Kidney capillary endothelial cell (primary cell): ENCODE data around the gene LAG3.

ENCODE experiments used
- DNase-seq: peaks from one replicate; pipeline ENCODE4 v3.0.0-alpha.2; 2018; ENCODE audit warnings: low spot score

Gene LAG3

DNA sequence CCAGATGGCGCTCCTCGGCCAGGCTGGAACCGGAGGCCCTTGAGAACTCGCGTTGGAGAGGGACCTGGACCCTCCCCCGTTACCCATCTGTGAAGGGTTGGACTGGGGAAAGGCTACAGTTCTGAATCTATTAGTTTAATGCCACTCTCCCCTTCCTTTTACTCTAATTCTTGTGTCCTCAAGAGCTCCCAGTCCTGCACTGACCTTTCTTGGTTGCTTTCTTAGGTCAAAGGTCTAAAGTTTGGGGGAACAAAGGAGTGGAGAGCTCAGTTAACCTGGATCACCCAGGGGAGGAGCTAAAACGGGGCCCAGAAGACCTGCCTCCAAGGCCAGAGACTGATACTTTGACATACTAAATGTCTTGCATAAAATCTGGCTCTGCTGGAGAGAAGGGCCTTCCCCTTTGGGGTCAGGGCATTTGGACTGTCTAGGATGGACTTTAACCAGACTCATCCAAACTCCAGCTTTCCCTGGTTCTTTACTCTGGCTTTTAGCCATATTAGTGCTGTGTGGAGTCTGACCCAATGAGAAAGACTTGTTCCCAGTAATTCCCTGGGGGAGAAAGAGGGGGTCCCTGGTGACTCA is 18.5 kb upstream of the LAG3 start:
- no peak for DNase-seq

DNA sequence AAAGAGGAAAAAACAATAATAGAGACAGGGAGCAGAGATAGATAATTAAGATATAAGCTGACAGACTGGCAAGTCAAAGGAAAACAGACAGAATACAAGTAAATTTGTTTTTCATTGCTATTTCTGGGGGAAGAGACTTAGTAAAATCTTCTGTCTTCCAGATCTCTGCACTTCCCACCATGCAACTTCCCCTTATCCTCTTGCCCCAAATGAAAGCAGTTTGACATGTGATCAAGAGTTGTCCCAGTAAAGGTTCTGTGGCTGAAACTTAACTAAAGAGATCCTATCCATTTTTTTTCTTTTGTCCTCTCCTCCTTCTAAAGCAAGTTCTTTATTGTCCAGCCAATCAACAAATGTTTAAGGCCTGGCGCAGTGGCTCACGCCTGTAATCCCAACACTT is 17.9 kb upstream of the LAG3 start:
- no peak for DNase-seq

DNA sequence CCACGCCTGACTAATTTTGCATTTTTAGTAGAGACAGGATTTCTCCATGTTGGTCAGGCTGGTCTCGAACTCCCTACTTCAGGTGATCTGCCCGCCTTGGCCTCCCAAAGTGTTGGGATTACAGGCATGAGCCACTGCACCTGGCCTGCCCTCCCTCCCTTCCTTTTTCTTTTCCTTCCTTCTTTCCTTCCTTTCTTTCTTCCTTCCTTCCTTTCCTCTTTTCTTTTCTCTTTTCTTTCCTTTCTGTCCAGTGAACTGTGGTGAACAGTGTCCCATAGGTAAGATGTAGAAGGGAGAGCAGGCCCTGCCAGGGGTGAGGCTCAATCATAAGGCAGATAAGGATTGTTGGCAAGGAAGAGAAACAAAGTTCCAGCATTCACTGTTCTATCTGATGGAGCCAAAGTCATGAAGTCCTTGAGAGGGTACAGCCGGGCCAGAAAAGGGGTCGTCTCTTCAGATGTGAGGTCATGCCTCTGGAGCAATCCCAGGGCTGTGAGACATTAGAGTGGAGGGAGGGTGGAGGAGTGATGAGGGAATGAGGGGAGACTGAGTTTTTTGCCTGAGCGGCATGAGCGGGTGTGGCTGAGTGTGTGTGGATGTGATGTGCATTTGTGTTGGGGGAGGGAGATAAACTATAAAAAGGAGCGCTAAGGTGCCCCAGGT is 15.2 kb upstream of the LAG3 start:
- no peak for DNase-seq

DNA sequence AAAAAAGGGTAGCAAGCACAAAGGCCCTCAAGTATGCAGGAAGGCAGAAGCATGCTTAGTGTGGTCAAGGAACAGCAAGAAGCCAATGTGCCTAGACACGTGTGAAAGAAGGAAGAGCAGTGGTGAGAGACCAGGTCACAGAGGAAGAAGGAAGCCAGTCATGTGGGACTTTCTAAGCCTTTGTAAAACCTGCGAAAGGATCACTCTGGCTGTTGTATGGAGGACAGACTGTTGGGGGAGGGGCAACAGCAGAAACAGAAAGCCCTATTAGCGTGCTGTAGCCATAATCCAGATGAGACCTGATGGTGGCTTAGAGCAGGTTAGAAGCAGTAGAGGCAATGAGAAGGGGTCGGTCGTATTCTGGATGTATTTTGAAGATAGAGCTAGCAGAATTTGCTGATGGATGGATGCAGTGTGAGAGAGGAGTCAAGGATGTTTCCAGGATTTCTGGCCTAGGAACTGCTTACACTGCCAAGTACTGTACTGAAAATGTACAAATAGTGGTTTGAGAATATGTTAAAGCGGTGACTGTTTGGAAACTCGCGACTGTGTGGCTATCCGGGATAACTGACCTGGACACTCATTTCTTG is 13.7 kb upstream of the LAG3 start:
- DNase-seq, result no peak

DNA sequence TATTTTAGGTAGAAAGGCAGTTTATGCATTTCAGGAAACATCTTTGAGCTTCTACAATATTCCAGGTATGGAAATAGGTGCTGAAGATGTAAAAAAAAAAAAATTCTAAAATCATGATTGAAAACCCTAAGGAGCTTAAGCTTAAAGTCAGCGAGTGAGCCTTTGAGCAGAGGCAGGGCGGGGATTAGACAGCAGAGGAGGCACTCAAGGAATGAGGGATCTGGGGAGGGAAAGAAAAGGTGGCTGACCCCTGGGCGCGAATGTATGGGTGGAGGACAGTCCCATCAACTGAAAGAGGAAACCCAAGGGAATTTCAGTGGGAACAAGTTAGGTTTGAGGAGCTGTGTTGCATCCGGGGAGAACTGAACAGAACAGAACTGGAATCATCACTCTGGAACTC is 12.6 kb upstream of the LAG3 start:
- DNase-seq, result no peak

DNA sequence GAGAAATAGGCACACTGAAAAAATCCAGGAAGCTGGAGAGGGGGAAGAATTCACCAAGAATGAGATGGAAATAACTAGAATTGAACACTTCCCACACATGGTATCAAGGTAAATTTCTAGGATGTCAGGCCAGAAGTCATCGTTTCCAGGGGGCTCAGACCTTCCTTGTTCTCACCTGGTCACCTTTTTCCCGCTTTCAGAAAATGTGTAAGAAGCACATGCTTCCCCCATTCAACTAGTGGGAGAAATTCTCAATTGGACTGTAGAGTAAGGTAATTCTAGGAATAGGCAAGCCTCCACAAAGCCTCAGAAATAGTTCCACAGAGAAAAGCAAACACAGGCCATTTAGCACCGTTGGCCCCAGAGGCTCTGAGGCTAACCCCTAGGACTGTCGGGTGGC is 8.9 kb upstream of the LAG3 start:
- no peak for DNase-seq

DNA sequence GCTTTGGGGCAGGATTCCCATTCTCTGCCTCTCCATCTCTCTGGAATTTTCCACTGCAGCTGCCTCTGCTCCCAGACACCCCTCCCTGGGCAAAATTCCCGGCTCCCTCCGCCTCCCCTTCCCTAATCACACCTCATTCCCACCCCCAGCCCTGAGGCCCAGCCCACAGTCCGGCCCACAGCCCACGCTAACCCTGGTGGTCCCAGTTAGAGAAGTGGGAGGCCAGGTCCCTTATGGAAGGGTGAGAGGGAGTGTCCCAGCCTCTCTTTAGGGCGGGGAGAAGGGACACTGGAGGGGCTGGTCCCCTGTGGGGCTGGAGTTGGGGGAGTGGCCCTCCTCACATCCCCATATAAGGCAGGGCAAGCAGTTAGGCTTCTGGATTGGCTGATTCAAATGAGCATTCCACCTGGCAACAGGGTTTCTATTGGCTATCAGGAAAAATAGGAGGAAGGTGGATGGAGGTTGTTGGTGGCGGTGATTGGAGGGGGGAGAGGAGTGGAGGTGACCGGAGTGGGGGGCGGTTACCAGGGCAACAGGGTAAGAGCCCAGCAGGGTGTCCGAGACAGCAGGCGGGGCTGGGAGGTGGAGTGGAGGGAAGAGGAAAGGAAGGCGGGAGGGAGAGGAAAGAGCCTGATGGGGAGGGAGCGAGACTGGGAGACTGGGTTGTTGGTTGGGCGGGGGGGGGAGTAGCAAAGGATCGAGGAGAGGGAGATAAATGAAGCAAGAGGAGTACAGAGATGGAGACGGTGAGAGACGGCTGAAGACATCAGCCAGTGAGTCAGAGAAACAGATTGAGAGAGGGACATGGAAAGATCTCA is 8.1 kb upstream of the LAG3 start:
- peak; percentile 82 for DNase-seq

DNA sequence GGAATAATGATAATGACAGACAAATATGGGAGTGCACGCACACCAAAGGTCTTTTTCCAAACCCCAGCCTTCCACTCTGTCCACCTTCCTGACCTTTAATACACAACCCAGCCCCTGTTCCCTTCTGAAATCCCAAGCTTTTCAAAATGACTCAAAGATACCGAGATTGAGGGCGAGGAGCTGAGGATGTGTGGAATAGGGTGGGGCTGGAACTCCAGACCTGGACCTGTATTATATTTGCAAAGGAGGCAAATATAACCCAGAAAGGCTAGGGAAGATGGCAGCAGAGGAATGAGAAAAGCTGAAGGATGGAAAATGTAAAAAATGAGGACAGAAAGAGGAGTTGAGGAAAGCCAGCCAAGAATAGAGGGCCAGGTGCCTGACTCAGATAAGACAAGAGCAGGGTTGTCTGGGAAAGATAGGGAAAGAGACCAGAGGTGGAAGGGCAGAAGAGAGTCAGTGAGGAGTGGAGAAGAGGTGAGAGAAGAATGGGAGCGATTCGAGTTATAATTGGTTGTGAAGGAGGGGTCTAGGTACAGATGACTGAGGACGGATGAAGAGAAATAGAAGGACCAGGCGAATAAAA is 7.2 kb upstream of the LAG3 start:
- DNase-seq, result no peak

DNA sequence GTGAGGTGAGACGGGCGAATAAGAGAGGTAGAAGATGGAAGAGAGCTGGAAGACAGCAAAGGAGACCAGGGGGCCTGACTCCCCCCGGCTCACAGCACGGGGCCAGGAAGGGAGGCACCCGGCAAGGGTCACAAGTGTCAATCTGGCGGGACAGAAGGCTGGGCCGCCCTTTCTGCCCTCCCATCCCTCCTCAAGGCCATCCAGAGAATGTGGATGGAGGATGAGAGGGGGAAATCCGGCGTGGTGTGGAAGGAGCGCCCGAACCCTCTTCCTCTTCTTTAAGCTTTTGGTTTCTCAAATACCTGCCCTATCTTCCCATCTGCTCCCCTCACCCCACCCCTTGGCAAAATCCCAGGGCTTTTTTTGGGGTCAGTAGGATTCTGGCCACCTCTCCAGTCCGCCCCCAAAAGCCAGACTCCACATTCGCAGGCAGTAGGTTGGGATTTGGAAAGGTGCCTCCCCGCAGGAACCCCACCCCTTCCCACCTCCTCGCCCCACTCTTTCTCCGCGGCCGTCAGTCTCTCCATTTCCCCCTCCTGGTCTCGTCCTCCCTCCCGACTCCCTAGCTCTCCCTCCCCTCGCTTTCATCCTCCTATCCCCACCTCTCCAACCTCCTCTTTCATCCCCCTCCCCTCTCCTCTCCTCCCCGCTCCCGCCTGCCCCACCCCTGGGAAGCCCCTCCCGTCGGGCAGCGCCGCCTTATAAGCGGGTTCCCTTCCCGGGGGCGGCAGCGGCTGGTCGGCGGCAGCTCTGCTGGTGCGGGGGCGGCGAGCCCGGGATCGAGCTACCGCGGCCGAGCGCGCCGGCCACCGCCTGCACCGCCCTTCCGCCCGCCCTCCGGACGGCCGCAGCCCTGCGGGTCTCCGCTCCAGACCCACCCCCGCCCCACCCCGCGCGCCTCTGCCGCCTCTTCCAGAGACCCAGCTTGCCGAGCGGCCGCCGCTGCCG is 6.4 kb upstream of the LAG3 start, which contains the start of gene PTMS:
PTMS (plus strand) TSS at position 730 of the 948 bp plus-strand sequence. CDS start 343 bp downstream, outside the sequence.
- no peak for DNase-seq

DNA sequence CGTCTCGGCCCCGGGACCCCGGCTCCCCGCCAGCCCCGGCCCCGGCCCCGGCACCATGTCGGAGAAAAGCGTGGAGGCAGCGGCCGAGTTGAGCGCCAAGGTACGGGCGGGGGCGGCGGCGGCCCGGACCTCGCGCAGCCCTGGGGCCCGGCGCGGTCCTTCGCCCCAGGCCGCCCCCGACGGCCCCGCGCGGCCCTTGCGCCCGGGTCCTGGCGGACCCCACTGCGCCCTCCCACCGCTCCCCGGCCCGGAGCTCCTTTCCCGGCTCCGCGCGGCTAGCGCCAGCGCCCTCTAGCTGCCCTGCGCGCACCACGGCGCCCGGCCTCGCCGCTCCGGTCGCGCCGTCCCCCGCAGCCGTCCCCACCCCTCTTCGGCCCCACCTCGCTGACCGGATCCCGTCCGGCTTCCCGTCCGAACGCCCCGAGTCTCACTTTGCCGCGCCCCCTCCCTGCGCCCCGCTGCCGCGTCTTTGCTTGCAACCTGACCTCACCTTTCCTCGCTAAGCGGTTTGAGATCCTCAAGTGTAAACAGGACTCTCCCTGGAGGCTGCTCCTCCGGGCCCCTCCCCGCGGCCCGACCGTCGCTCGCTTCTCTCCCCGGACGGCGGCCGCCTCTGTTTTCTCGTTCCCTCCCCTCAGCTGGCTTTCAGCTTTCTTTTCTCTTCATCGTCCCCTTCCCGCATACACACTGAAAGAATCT is 5.5 kb upstream of the LAG3 start:
- no peak for DNase-seq

DNA sequence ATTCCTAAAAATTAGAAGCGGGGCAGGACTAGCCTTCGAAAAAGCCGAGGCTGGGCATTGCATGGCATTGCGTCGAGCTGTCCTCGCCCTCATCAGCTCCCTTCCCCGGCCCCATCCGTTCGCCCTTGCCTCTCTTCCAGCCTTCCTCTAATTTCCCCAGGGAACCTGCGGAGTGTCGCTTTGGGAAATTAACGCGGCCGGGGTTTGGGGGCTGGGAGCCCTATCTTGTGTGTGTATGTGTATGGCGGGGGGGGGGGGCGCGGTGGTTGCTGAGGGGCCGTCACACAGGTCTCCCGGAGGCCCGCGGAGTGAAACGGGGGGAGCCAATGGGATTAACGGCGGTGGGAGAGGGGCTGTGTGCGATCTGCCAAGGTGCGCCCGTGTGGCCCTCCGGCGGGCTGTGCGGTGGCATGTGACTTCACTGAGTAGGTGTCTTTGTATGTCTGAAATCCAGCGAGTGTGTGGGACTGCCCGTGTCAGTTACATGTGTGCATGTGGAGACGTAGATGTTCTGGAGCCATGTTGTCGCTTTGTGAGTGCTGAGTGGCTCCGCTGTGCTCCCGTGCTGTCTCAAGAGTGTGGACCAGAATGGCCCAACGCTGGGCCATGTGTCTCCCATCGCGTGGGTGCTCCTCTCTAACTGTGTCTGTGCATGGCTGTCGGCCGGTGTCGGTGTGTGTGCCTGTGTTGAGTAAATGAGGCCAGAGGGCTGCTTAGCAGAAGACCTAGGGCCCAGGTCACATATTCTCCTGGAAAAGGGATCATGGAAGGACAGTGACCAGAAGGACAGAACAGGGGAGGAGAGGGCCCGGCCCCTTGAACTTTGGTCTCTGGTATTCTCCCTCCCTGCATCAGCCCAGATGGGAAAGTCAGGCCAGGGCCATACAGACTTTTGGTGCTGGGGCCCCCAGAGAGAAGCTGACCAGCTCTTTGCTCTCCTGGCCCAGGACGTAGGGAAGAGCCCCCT is 4.7 kb upstream of the LAG3 start:
- no peak for DNase-seq

DNA sequence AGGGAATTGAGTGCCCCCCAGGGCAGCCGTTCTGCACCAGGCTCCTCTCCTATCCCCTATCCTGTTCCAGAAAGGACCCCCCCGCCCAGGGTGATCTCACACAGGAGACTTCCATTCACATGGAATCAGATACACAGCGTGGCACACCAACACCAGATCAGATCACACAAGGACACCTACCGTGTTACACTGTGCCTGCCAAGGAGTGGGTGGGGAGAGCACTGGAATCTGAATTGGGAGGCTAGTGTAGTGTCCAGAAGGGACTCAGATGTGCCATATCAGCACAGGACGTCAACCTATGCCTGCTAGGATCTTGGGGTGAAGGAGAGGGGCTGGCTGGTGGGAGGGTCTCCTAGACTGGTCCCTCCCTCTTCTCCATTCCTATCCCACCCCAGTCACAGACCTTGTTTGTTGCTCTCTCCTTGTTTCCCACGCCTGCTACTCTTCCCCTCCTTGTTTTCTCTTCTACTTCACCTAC is 3.8 kb upstream of the LAG3 start:
- DNase-seq, result no peak

DNA sequence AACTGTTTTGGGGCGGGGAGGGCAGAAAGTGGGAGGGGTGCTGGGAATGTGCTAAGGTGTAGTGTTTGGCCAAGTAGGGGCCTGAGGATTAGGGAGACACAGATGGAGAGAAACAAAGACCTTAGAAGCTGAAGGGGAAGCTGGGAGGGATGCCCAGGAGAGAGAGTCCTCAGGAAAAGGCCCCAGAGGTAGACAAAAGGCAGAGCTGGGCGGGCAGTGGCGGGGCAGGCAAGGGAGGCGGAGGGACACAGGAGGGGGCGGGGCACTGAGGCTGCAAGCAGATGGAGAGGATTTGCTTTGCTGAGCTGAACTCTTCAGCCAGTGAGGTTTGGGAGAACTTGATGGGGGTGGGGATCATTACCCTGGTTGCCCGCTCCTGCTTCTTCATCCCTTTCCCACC is 3.3 kb upstream of the LAG3 start:
- DNase-seq, result no peak

DNA sequence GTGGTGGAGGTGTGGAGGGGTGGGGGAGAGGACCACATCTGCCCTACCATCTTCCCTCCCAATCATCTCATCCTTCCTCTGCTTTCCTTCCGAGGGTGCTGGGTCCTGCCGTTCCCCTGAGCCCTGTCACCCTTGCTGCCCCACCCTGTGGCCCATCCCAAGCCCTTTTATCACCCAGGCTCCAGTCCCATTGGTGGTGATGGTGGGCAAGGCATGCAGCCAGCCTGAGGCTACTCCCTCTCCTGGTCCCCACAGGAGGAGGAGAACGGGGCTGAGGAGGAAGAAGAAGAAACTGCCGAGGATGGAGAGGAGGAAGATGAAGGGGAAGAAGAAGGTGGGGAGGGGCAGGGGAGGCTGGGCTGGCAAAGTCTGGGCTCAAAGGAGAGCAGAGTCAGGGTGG is 2.7 kb upstream of the LAG3 start:
- DNase-seq, result no peak

DNA sequence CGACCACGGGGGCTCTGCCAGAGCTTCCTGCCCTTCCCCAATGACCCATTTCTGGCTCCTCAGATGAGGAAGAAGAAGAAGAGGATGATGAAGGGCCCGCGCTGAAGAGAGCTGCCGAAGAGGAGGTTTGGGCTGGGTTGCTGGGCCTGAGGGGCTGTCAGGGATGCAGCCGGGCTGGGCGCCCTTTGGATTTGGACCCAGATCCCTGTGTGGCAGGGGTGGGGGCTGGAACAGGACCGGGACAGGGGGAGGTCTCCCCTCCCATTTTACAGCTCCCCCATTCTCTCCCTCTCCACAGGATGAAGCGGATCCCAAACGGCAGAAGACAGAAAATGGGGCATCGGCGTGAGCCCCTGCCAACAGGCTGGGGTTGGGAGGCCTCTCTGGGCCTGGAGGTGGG is 2.2 kb upstream of the LAG3 start:
- DNase-seq, result no peak

DNA sequence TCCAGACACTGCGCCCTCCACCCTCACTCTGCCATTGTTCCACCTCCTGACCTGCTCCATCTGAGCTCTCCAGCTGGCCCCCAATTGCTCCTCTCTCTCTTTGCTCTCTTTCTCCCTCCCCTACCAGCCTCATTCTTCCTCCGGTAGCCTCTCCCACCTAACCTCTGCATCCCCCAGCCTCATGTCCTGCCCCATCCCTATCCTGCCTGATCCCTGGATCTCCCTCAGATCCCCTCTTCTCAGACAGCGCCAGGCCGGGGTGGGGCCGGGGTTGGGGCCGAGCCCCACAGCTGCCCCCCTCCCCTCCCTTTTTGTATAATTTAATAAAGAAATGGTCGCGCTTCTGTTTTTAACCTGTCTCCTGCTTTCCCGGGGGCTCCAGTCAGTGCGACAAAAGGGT is 1.7 kb upstream of the LAG3 start:
- DNase-seq, result no peak

DNA sequence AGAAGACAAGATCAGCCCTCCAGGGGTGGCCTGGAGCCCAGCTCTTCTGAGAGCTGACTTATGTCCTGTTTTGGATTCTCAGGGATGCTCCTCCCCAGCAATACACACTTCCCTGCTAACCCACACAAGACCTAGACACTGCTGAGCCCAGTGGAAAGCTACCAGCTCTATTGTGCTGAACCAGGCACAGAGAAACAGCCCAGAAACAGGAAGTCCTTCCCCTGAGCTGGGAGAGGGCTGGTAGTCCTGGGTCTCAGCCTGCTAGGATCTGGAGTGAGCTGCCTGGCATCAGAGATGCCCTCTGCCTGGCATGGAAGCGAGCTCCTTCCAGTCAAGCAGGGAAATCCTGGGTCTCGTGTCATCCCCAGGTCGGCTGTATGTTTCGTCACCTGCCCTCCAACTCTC is 1.2 kb upstream of the LAG3 start:
- DNase-seq, result no peak

DNA sequence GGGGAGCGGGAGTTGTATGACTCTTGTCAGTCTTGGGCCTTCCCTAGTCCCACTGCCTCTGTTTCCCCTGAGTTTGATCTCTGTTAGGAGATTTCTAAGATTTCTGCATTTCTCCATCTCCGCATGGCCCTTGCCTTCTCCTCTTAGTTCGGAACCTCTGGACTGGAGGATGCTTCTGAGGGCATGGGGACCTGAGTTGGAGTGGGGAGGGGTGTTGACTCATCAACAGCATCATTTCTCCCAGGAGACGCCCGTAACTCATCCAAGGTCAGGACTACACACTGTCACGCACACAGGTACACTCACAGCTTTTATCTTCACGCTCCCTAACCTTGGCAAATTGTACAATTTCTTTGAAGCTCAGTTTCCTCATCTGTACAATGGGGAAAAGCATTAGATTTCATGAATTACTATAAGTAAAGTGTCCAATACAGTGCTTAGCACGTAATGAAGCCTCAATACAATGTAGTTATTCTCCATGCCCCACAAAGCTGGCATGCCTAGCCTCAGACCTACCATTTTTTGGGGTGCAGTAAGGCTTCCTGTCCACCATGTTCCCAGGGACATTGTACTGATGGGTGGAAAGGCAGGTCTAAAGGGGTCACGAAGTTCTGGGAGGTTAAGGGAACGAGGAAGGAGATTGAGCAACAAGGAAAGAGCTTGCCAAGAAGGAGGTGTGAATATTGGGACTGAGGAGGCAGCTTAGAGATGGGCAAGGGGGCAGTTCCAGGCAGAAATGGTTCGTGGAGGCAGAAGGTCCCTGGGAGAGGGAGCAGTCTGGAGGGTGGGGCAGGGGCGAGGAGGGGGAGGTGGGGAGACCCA is 600 bp upstream of the LAG3 start:
- no peak for DNase-seq
